ENCODE measurements around the gene NOTUM.

DNA sequence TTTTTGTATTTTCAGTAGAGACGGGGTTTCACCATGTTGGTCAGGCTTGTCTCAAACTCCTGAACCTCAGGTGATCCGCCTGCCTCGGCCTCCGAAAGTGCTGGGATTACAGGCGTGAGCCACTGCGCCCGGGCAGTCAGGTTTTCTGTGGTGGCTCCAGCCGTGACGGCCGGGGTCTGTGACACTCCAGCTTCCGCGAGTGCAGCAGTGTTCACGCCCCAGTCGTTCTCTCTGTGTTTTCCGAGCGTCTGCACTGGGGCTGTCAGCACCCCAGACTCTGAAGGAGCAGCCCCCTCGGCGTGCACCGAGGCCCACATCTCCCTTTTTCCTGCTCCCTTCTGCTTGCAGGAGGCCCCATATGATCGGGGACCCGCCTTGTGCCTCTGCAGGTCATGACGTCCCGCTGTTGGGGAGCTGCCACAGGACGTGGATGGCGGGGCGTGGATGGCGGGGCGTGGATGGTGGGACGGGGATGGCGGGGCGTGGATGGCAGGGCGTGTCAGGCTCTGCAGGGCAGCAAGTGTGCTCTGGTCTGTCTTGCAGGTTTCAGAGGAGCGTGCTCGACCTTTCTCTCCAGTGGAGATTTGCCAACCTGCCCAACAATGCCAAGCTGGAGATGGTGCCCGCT lies 22.1 kb upstream of the NOTUM start:
- TF ChIP-seq, protein P1, sequence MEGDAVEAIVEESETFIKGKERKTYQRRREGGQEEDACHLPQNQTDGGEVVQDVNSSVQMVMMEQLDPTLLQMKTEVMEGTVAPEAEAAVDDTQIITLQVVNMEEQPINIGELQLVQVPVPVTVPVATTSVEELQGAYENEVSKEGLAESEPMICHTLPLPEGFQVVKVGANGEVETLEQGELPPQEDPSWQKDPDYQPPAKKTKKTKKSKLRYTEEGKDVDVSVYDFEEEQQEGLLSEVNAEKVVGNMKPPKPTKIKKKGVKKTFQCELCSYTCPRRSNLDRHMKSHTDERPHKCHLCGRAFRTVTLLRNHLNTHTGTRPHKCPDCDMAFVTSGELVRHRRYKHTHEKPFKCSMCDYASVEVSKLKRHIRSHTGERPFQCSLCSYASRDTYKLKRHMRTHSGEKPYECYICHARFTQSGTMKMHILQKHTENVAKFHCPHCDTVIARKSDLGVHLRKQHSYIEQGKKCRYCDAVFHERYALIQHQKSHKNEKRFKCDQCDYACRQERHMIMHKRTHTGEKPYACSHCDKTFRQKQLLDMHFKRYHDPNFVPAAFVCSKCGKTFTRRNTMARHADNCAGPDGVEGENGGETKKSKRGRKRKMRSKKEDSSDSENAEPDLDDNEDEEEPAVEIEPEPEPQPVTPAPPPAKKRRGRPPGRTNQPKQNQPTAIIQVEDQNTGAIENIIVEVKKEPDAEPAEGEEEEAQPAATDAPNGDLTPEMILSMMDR (IDR thresholded peaks at IDR 0.05): no peak
- TF ChIP-seq POLR2A (IDR thresholded peaks at IDR 0.05): no peak
